Activated CD4-positive, alpha-beta T cell treated with anti-CD3 and anti-CD28 coated beads, Interleukin-2, Interleukin-4, amounts not matched to agents 100 ng/mL and 50 ng/mL, durations not matched to agents 16 hours and 8 hours (primary cell): Measurements from ENCODE around the gene MREG.
"Not testable (repeated sequence)": the region's sequence is repeated elsewhere in the genome, so short reads cannot be mapped to it uniquely, and the experiment has no call there.

Experiments used
- DNase-seq: peaks from one replicate; pipeline ENCODE4 v3.0.0-alpha.2; 2020; ENCODE audit warnings: low spot score

Gene MREG

GRCh38 chr2:215988556-215989207 lies 24.7 kb downstream of the MREG start:
- DNase-seq, result not testable (repeated sequence)

GRCh38 chr2:215985257-215985656 lies 28.1 kb downstream of the MREG start:
- DNase-seq, result no peak

GRCh38 chr2:215984661-215985060 lies 28.7 kb downstream of the MREG start:
- DNase-seq, result no peak

- no peak for DNase-seq
These were observed 29.6 kb downstream of the MREG start for GRCh38 chr2:215983581-215984351.

GRCh38 chr2:215982465-215982875 lies 30.9 kb downstream of the MREG start:
- peak; percentile 89 for DNase-seq

GRCh38 chr2:215981115-215981514 lies 32.2 kb downstream of the MREG start:
- DNase-seq, result no peak

- peak; percentile 79 for DNase-seq
These were observed 33.7 kb downstream of the MREG start for GRCh38 chr2:215979620-215980019.

GRCh38 chr2:215974700-215975429 lies 38.5 kb downstream of the MREG start:
- no peak for DNase-seq

GRCh38 chr2:215973954-215974699 lies 39.2 kb downstream of the MREG start:
- no peak for DNase-seq

GRCh38 chr2:215973145-215973792 lies 40.1 kb downstream of the MREG start:
- DNase-seq, result no peak

- no peak for DNase-seq
These were observed 41.7 kb downstream of the MREG start for GRCh38 chr2:215971671-215972070.

GRCh38 chr2:215970894-215971293 lies 42.5 kb downstream of the MREG start:
- not testable (repeated sequence) for DNase-seq

GRCh38 chr2:215970425-215970824 lies 42.9 kb downstream of the MREG start:
- peak; percentile 9 for DNase-seq

GRCh38 chr2:215969131-215969841 lies 44.1 kb downstream of the MREG start:
- DNase-seq, result no peak

- no peak for DNase-seq
These were observed 44.9 kb downstream of the MREG start for GRCh38 chr2:215968499-215968898.

GRCh38 chr2:215967590-215968378 lies 45.6 kb downstream of the MREG start:
- DNase-seq, result peak; percentile 39

- DNase-seq, result no peak
These were observed 46.4 kb downstream of the MREG start for GRCh38 chr2:215966951-215967350.

- DNase-seq, result no peak
These were observed 47.1 kb downstream of the MREG start for GRCh38 chr2:215966274-215966673.

GRCh38 chr2:215965532-215966165 lies 47.7 kb downstream of the MREG start:
- no peak for DNase-seq

- DNase-seq, result no peak
These were observed 51.4 kb downstream of the MREG start for GRCh38 chr2:215961981-215962380.
